H1 (cell line): Measurements from ENCODE around the gene CACNG6.

Source experiments
- E2F6 ChIP-seq: IDR thresholded peaks from 2 replicates; pipeline ENCODE4 v1.6.1; 2012; ENCODE audit warnings: inconsistent platforms
- HDAC6 ChIP-seq: IDR thresholded peaks from one replicate; pipeline ENCODE4 v1.7.1; 2012; ENCODE audit warnings: low read depth, mild to moderate bottlenecking, inconsistent platforms, low read length, moderate library complexity
- POLR2A ChIP-seq, 2 experiments: IDR thresholded peaks; 1 replicate in 1 of 2; 2 replicates in 1 of 2; pipeline ENCODE4 v1.6.1; 2011; ENCODE audit warnings: low read depth in 2 of 2, low read length in 2 of 2, mild to moderate bottlenecking in 2 of 2; ENCODE audit errors: control extremely low read depth in 1 of 2
- POLR2AphosphoS5 ChIP-seq: IDR thresholded peaks from 2 replicates; pipeline ENCODE4 v1.6.1; 2011; ENCODE audit warnings: low read depth, low read length
- TAF1 ChIP-seq: IDR thresholded peaks from 2 replicates; pipeline ENCODE4 v1.6.1; 2011; ENCODE audit warnings: mild to moderate bottlenecking, low read depth, low read length
- TF ChIP-seq, protein P1 (sequence below), 3 experiments: IDR thresholded peaks; 1 replicate in 2 of 3; 2 replicates in 1 of 3; pipeline versions ENCODE4 v1.5.1 to v1.6.1; 2011; ENCODE audit warnings: low read length in 3 of 3, mild to moderate bottlenecking in 3 of 3, inconsistent platforms in 2 of 3, low read depth in 1 of 3, moderate library complexity in 1 of 3; ENCODE audit not compliant: insufficient read depth in 1 of 3; ENCODE audit errors: control extremely low read depth in 1 of 3
- TF ChIP-seq, protein P2 (sequence below): IDR thresholded peaks from 2 replicates; pipeline ENCODE4 v1.6.1; 2011; ENCODE audit warnings: low read depth, mild to moderate bottlenecking, low read length; ENCODE audit not compliant: insufficient read depth
- TF ChIP-seq, protein P3 (sequence below): IDR thresholded peaks from 2 replicates; pipeline ENCODE4 v1.6.1; 2012; ENCODE audit warnings: inconsistent platforms

DNA sequence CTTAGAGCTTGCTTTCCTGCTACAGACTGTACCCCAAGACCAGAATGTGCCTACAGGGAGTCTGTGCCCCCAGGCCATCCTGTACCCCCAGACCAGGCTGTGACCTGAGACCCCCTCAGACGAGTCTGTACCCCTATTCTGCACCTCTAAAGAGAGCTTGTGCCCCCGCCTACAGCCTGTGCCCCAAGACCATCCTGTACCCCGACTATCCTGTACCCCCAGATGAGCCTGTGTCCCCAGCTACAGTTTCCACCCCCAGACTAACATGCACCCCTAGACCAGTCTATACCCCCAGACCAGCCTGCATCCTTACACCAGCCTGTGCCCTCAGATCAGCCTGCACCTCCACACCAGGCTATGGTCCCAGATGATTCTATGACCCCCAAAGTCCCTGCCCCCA, 2.0 kb downstream of the CACNG6 start:
- TF ChIP-seq, protein P1, sequence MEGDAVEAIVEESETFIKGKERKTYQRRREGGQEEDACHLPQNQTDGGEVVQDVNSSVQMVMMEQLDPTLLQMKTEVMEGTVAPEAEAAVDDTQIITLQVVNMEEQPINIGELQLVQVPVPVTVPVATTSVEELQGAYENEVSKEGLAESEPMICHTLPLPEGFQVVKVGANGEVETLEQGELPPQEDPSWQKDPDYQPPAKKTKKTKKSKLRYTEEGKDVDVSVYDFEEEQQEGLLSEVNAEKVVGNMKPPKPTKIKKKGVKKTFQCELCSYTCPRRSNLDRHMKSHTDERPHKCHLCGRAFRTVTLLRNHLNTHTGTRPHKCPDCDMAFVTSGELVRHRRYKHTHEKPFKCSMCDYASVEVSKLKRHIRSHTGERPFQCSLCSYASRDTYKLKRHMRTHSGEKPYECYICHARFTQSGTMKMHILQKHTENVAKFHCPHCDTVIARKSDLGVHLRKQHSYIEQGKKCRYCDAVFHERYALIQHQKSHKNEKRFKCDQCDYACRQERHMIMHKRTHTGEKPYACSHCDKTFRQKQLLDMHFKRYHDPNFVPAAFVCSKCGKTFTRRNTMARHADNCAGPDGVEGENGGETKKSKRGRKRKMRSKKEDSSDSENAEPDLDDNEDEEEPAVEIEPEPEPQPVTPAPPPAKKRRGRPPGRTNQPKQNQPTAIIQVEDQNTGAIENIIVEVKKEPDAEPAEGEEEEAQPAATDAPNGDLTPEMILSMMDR (IDR thresholded peaks at IDR 0.05; ENCODE audit: control extremely low read depth in 1 of 3, insufficient read depth in 1 of 3, low read depth in 1 of 3, low read length in 3 of 3): no peak
- TF ChIP-seq, protein P2, sequence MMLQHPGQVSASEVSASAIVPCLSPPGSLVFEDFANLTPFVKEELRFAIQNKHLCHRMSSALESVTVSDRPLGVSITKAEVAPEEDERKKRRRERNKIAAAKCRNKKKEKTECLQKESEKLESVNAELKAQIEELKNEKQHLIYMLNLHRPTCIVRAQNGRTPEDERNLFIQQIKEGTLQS: no peak
- TF ChIP-seq POLR2A (IDR thresholded peaks at IDR 0.05; ENCODE audit: control extremely low read depth in 1 of 2, low read depth in 2 of 2, low read length in 2 of 2) (no peak), POLR2AphosphoS5 (no peak), TAF1 (no peak), E2F6 (no peak), HDAC6 (no peak)
- TF ChIP-seq, protein P3, sequence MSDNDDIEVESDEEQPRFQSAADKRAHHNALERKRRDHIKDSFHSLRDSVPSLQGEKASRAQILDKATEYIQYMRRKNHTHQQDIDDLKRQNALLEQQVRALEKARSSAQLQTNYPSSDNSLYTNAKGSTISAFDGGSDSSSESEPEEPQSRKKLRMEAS: no peak
